Endothelial cell of umbilical vein (primary cell): Measurements from ENCODE around the gene DUSP8.

Experiments used
- CTCF ChIP-seq, 2 donors: IDR thresholded peaks; 1 replicate in 1 of 2; 2 replicates in 1 of 2; pipeline ENCODE4 v1.5.1; 2011; ENCODE audit warnings: low read length in 2 of 2, mild to moderate bottlenecking in 2 of 2, moderate library complexity in 2 of 2, control low read depth in 1 of 2, inconsistent platforms in 1 of 2, low read depth in 1 of 2; ENCODE audit not compliant: insufficient read depth in 1 of 2; ENCODE audit errors: extremely low read depth in 1 of 2
- EZH2 ChIP-seq: IDR thresholded peaks from 2 replicates; pipeline ENCODE4 v1.6.1; 2012; ENCODE audit warnings: borderline replicate concordance, low read depth, mild to moderate bottlenecking, moderate library complexity, low read length, inconsistent platforms; ENCODE audit not compliant: severe bottlenecking
- FOS ChIP-seq: IDR thresholded peaks from 2 replicates; pipeline ENCODE4 v1.6.1; 2011; ENCODE audit warnings: mild to moderate bottlenecking, low read length, moderate library complexity, borderline replicate concordance; ENCODE audit not compliant: insufficient read depth
- JUN ChIP-seq: IDR thresholded peaks from 2 replicates; pipeline ENCODE4 v1.6.1; 2011; ENCODE audit warnings: borderline replicate concordance, low read depth; ENCODE audit not compliant: insufficient read length, insufficient read depth
- MAX ChIP-seq: IDR thresholded peaks from 2 replicates; pipeline ENCODE4 v1.6.1; 2011; ENCODE audit not compliant: insufficient read depth, insufficient read length
- POLR2A ChIP-seq: IDR thresholded peaks from 2 replicates; pipeline ENCODE4 v1.6.1; 2012; ENCODE audit warnings: low read depth, mild to moderate bottlenecking, control low read depth, low read length
- POLR2AphosphoS5 ChIP-seq: IDR thresholded peaks from 2 replicates; pipeline ENCODE4 v1.6.1; 2012; ENCODE audit warnings: low read depth, mild to moderate bottlenecking, control low read depth, low read length, moderate library complexity; ENCODE audit not compliant: insufficient read depth

GRCh38 chr11:1561266-1561665 is 10.8 kb downstream of the DUSP8 start:
- TF ChIP-seq POLR2A = no peak
- TF ChIP-seq CTCF (IDR thresholded peaks at IDR 0.05; ENCODE audit: extremely low read depth in 1 of 2, insufficient read depth in 1 of 2, low read depth in 1 of 2, low read length in 2 of 2) = no peak
- TF ChIP-seq POLR2AphosphoS5 = no peak
- TF ChIP-seq FOS = no peak
- no peak for TF ChIP-seq EZH2
- TF ChIP-seq MAX = no peak
- no peak for TF ChIP-seq JUN
